Hypothalamus (tissue), 51 donors: ENCODE results near the gene PGM2L1.
"Not testable (repeated sequence)": the region's sequence is repeated elsewhere in the genome, so short reads cannot be mapped to it uniquely, and the experiment has no call there.

Experiments used
- DNase-seq, 51 donors: peaks; one replicate each; lab custom pipeline; 2025; lab: John Stamatoyannopoulos, UW

The PGM2L1 gene

DNA sequence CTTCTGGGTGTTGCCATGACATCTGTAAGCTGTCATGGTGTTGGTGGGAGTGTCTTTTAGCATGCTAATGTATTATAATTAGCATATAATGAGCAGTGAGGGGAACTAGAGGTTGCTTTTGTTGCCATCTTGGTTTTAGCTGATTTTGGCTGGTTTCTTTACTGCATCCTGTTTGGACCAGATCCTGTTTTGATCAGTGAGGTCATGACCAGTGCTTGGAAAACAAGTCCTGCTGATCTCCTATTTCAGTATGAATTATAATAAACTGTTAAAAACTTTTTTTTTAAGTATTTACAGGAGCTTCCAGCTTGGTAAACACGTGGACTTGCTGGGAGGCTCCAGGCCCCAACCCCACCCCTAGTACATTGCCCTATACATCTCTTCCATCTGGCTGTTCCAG lies 56.3 kb downstream of the PGM2L1 start:
- no peak for DNase-seq

DNA sequence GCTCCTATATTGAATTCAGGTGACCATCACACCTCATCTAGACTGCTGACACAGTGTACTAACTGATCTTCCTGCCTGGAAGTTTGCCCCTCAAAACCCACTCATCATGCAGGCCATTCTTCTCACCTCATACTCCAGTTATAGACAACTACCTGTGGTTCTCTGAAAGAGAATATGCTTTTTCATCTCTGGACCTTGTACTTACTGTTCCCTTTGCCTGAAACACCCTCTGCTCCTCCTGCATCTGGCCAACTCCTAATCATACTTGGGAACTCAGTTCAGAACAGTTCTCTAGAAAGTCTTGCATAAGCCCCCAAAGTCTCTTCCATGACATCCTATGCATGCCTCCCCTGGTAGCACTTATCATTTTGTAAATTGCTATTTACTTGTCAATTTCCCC lies 58.6 kb downstream of the PGM2L1 start:
- no peak for DNase-seq

DNA sequence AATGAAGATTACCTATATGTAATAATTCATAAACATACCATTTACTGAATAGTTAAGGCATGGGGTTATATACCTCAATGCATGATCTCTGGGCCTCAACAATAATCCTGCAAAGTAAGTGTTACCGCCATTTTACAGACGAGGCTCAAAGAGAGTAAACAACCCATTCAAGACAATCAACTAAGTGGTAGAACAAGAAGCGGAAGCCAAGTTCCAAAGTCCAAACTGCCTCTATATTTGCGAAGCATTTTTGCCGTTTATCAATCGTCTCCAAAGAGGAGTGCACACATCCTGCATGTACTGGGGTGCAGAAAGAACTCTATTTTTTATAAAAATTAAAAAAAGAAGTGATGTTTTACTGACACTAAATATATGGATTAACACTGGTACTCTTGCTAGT lies 59.3 kb downstream of the PGM2L1 start:
- DNase-seq = no peak

DNA sequence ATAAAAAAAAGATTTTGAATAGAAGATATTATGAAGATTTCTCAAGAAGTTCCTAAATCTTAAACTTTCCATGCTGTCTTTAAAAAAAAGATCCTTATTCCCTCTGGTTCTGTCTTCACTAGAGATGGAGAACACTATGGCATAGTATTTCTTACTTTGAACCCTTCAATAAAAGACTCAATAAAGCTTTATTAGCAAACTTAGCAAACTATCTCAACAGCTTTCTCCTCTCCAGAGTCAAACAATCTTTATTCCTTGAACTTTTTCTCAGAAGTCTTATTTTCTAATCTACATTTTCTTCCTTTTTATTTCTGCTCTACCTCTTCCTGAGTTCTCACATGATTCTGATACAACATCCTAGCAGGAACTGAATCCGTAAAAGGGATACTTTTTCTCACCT lies 65.0 kb downstream of the PGM2L1 start:
- DNase-seq = no peak

DNA sequence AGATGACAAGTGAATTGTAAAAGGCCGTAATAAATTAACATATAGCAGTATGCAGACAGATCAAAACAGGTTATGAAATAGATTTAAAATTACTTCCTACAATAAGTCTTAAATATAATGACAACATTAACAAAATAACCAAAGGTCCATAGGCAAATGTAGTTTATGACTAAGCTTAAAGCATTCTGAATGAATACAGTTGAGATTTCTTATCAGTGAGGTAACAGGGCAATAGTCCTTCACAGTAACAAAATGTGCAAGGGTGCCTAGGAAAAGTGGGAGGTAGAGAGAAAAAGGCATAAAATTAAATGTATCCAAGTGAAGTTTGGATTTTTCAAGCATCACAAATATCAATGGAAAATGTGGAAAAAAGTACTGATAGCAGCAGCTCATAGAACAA lies 65.9 kb downstream of the PGM2L1 start:
- no peak for DNase-seq

DNA sequence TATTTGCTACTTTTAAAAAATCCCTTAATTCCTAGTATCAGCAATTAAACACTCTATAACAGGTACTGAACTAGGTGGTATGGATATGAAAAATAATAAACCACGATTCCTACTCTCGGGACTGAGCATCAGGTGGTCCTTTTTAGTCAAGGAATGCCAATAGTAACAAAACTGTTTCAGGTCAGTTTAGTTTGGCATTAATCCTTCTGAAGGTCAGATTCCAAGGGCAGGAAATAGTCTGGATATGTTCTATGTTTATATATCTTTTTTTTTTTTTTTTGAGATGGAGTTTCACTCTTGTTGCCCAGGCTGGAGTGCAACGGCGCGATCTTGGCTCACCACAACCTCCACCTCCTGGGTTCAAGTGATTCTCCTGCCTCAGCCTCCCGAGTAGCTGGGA lies 67.2 kb downstream of the PGM2L1 start:
- not testable (repeated sequence) for DNase-seq

DNA sequence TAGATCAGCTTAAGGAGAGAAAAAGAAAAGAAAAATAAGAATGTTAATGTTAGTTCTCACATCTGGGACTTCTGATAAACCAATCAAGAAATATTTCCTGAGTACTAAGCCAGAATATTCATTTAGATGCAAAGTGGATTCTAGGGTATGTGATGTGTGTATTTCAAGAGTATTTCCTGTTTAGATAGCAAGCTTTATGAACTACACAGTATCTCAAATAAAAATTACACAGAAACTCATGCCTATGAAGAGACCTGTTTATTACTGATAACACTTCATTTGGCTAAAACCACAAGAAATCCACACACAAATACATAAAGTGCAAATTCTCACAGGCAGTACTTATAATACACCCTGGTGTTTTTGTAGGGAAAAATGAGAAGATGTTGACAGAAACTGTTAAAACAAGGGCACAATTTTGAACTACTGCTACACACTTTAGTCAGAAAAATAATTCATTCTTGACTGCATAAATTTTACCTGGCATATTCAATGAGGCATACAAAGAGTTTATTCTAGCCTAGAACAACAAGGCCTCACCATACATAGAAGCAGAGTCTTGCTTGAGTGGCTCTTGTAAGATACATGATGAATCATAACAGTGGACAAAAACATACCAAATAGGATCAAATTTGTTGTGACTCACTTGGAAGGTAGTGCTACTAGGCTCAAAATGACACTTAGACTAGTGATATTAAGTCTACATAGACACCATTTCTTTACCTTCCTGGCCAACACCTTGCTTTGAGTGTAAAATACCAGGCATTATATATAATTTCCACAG lies 68.0 kb downstream of the PGM2L1 start:
- no peak for DNase-seq

DNA sequence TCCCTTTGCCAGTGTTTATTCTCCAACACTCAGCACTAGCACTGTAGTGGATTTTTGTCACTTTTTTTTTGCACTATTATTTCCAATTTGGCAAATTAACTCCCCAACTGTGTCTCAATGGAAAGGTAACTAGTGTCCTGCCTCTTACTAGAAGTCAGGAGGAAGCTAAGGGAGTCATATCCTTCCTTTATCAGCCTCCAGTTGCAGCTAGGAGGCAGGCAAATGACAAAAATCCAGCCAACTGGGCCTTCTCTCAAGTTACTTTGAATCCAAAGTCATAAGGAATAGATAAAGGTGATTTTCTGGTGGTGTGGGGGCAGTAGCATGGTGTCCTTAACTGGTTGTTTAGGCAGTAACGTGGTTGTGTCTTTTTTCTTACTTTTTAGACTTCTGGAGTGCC lies 71.2 kb downstream of the PGM2L1 start:
- DNase-seq = no peak

DNA sequence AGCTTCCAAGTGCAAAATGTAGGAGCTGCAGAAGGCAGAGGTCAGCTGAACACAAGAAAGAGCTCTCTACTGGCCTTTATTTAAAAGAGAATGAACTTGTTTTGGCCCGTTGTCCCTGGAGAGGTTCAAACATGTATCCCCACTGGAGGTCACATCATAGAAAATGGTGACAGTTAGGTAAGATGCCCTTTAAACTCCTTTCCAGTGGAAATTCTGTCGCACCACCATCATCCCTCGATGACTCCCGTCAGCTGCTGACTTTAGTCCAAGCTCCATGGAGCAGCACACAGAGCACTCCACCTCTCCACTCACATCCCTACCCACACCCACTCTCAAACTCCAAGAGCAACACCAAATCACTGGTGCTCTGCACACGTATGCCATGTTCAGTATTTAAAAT lies 71.6 kb downstream of the PGM2L1 start:
- no peak for DNase-seq

DNA sequence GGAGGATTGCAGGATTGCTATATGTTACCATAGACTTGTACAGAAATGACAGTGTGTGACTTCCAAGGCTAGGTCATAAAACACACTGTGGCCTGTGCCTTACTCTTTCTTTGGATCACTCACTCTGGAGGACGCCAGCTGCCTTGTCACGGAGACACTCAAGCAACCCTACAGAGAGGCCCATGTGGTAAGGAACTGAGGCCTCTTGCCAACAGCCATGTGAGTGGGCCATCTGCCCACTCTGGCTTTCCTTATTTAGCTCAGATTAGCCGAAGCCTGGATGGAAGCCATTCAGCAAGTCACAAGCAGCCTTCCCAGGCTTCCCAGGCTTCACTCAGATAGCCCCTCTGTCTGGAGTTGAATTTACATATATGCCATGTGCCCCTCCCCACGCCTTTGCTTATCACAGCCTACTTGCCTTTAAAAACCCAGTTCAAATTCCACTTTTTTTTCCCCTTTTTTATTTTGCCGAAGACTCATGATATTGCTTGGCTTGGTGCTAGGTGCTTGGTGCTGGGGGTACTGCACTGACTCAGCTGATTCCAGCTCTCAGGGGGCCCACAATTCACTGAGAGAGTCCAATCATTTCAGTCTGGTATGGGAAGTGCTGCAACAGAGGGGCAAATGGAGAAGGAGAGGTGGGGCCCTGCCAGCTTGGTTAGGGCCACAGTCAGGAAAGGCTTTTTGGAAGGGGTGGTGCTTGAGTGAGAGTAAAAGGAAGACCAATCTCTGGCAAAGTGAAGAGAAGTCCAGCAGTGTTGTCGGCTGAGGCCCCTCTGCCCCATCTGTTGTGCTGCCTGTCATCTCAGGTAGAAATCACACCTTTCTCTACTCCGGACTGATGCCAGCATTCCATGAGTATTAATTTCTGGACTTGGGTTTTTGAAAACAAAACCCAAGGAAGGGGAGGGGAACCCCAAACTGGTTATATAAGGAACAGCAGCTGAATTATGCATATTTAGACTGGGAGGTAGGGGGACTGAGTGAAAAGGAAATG lies 72.3 kb downstream of the PGM2L1 start:
- DNase-seq = peak in 35 of 51 donors; percentile 6 to 69 (median 31)

DNA sequence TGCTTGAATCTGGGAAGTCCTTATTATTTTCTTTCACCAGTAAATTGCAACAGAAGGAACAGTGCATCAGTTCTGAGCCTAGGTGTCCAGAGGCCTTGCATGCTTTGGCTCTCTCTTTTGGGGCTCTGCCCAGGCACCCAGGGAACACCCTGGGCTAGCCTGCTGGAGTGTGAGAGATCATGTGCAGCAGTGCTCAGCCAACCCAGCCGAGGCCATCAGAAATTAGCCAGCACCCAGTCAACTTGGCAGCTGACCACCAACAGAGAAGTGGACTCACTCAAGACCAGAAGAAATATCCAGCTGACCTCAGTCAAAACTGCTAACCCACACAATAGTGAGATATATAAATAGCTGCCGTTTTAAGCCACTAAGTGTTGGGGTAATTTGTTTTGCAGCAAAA lies 75.6 kb downstream of the PGM2L1 start:
- DNase-seq = peak in 1 of 51 donors; percentile 21

DNA sequence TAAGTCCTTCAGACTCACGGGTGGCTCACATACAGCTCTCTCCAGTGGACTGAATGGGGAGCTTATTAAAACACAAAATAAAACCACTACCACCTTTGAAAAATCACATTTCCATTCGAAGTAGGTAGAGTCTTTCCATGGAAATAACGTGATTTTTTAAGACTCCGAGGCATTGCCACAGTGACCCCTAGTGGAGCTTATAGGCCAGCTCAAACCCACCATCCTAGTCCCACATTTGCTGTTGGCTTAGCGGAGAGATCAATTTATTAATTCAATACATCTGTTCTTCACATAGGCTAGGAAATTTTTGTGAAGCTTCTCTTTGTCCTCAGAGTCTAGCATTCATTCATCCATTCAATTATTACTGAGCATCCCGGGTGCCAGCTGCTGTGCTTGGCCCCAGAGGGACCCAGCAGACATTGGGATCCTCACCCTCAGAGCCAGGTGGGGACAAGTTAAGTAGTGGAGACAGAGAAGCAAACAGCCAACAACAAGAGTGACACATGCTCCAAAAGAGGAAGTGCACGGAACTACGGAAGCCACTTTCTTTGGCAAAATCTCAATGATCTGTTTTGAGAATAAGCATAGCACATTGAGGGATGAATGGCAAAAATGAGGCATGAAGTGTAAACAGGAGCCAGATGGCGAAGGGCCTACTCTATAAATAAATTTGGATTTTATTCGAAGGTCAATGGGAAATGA lies 76.6 kb downstream of the PGM2L1 start:
- DNase-seq = peak in 1 of 51 donors; percentile 5

DNA sequence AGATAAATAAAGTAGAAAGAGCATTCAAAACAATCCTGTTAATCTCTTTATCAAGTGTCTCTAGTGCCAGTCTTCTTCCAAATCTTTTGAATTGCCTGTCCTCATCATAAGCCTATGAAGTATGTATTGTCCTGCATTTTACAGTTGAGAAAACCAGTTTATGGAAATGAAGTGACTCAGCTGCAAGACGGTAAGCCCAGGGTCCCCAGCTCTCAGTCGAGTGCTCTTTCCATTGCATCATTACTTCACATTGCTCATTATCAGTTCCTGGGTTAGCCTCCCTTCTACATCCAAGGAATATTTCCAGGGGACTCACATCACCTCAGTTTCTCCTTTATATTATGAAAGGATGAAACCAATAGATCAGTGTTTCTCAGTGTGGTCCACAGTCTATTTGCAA lies 77.7 kb downstream of the PGM2L1 start:
- DNase-seq = no peak

DNA sequence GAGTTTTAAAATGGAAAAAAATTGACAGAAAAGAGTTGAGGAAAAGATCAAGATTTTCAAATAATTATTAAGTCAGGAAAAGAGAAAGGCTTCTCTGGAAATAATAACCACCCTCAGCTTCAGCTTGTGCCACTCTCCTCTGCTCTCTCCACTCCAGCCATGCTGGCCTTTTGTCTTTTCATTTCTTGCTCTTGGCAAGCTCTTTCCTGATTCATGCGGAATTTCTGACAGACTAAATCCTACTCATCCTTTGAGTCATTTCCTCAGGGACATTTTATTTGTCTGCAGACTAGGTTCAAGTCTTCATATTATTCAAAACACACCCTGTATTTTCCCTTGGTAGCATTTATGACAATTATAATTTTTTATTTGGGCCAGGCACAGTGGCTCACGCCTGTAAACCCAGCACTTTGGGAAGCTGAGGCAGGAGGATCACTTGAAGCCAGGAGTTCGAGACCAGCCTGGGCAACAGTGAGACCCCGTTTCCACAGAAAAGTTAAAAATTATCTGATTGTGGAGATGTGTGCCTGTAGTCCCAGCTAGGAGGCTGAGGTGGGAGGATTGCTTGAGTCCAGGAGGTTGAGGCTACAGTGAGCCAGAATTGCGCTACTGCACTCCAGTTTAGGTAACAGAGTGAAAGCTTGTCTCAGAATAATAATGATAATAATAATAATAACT lies 79.0 kb downstream of the PGM2L1 start:
- DNase-seq = no peak

DNA sequence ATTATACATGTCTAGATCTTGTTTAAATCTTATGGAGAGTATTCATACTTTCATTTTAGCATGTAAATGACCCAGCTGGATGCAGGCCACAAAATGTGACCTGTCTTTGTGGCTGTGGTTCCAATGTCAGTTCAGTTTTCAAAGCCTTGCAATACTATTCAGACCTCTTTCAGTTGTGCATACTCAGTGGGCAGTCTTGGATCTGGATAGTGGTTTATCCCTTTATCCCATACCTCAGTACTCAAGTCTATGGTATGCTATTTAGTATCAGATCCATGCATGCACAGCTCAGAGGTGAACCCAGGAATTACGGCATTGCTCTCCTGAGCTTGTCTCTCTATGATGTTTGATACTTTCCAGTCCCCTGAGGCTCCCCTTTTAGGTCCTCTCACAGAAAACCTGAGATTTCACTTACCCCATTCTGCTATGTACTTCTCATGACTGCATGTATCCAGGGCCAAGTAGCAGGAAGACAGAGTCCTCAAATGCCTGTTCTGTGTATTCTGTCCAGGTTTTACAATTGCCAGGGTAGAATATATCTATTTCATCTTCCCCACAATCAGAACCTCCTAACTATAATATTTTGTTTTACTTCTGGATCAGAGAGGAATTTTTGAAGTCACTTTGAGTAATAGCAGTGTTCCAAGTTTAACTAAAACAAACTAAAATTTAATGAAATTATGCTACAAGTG lies 79.8 kb downstream of the PGM2L1 start:
- no peak for DNase-seq

DNA sequence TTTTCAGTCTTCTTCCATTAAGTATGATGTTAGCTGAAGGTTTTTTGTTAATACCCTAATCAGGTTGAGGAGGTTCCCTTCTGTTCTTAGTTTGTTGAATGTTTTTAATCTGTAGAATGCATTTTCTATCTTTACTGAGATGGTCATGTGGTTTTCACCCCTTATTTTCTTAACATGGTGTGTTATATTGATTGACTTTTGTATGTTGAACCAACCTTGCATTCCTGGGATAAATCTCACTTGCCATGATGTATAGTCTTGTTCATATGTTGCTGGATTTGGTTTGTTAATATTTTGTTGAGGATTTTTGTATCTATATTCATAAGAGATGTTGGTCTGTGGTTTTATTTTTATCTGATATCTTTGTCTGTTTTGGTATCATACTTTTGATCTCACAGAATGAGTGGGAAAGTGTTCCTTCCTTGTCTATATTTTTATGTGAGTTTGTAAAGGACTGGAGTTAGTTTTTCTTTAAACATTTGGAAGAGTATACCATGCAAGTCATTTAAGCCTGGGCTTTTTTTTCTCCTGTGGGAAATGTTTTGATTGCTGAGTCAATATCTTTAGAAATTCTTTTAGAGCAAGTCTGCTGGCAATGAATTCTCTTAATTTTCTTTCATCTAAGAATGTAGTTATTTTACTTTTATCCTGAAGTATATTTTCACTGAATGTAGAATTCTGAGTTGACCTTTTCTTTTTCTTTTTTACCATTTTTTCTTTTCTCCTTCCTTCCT lies 81.3 kb downstream of the PGM2L1 start:
- DNase-seq = no peak

DNA sequence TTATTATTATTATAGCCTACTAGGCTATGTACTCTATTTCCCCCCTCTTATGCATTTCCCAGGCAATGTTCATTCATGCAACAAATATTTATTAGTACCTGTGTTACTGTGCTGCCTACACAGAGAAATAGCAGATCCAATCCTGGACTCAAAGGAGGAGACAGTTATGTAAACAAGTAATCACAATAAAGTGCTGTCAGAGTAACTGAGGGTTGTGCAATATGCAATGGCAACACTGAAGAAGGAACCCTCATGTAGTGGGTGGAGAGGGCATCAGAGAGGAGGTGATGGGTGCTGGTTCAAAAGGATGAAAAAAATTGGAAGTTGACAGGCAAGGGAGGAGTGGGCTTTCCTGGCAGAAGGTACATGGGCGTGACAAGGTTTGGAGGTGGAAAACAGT lies 85.9 kb downstream of the PGM2L1 start:
- no peak for DNase-seq

DNA sequence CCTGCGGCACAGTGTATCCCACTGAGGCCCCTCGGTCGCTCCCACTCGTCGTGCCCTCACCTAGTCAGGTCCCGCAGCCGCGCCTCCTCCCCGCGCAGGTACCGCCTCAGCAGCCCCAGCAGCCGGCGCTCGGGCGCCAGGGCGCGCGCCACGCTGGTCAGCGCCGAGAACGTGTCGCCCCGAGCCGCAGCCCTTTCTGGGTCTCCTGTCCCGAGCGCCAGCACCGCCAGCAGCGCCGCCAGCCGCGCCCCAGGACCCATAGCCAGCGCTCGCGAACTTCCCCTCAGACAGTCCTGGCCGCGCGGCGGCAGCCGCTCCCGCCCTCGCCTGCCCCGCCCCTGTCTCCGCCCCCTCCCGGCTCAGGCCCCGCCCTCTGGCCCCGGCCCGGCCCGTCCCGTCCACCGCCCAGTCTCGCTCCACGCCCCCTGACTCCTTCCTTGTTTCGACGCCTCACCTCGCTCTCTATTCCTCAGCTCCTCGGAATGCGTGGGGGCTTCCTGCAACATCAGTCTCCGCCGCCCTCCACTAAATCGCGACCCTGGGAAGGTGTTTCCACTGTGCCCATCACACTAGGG lies 86.8 kb downstream of the PGM2L1 start, which contains the start of gene P4HA3:
Gene P4HA3, minus strand, starts transcription at position 289 of the 575 bp plus-strand sequence. Its CDS starts 29 bp downstream, at position 260.
- DNase-seq = peak in 8 of 51 donors; percentile 3 to 31 (median 12)

DNA sequence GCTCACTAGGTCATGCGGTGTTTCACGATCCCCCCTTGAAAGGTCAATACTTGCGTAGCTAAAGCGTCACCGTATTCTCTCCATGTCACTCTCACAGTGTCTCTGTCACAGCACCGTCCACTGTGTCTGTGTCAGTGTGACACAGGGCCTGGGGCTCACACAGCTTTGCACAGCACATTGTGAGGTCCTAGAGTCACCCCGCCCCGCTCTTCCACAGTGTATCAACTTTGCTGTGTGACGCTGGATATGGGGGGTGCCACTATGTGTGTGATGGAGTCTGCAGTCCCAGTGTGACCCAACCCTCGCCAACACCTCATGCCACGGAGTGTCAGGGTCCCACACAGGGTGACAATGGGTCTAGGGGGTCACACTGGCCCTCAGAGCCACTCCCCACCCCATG lies 87.4 kb downstream of the PGM2L1 start:
- no peak for DNase-seq
